ENCODE data around the gene THOP1. TPM values are rescaled to one million over a fixed set of nuclear protein-coding genes. Genes with fewer than 3 reads are reported as not detected.
"Not testable (repeated sequence)": the region's sequence is repeated elsewhere in the genome, so short reads cannot be mapped to it uniquely, and the experiment has no call there.

The THOP1 gene
- polyA plus RNA-seq, 2 donors = 56.5 to 77.4 TPM

- Histone ChIP-seq H3K27ac (ENCODE audit: low read depth in 2 of 2, low read length in 1 of 2) (no peak overlapping the region), H3K27me3 (ENCODE audit: control insufficient read depth in 1 of 2, insufficient read depth in 2 of 2, low read length in 2 of 2) (no peaks in the 10 kb centered on the region), H3K36me3 (ENCODE audit: control insufficient read depth in 2 of 2, insufficient read depth in 2 of 2, low read length in 1 of 2) (peaks cover 0 to 29% of the 10 kb centered on the region in 2 donors), H3K4me1 (ENCODE audit: control insufficient read depth in 2 of 2, insufficient read depth in 2 of 2, low read length in 1 of 2) (no peaks in the 10 kb centered on the region), H3K4me3 (ENCODE audit: low read depth in 1 of 2, low read length in 2 of 2) (no peak overlapping the region), H3K9me3 (ENCODE audit: control insufficient read depth in 2 of 2, insufficient read depth in 1 of 2, low read depth in 1 of 2, low read length in 1 of 2) (no peaks in the 10 kb centered on the region)
- WGBS, 2 donors = 93 to 95% methylated on average over 11 of the region's 11 CpGs
Observed at GRCh38 chr19:2814426-2814825, 29.1 kb downstream of the THOP1 start.

- Histone ChIP-seq H3K27ac (ENCODE audit: low read depth in 2 of 2, low read length in 1 of 2) (no peak overlapping the region), H3K4me1 (ENCODE audit: control insufficient read depth in 2 of 2, insufficient read depth in 2 of 2, low read length in 1 of 2) (peaks cover under 1 to 1% of the 10 kb centered on the region in 2 donors), H3K27me3 (ENCODE audit: control insufficient read depth in 1 of 2, insufficient read depth in 2 of 2, low read length in 2 of 2) (no peaks in the 10 kb centered on the region), H3K36me3 (ENCODE audit: control insufficient read depth in 2 of 2, insufficient read depth in 2 of 2, low read length in 1 of 2) (peaks cover 0 to 23% of the 10 kb centered on the region in 2 donors), H3K9me3 (ENCODE audit: control insufficient read depth in 2 of 2, insufficient read depth in 1 of 2, low read depth in 1 of 2, low read length in 1 of 2) (no peaks in the 10 kb centered on the region), H3K4me3 (ENCODE audit: low read depth in 1 of 2, low read length in 2 of 2) (no peak overlapping the region)
- 91 to 94% methylated on average over 13 of the region's 13 CpGs for WGBS, 2 donors
Observed at GRCh38 chr19:2815191-2815614, 29.9 kb downstream of the THOP1 start.

GRCh38 chr19:2815923-2816322 is 30.6 kb downstream of the THOP1 start:
- WGBS, 2 donors = 86 to 87% methylated on average over 15 of the region's 15 CpGs
- Histone ChIP-seq H3K27ac (ENCODE audit: low read depth in 2 of 2, low read length in 1 of 2) (no peak overlapping the region), H3K27me3 (ENCODE audit: control insufficient read depth in 1 of 2, insufficient read depth in 2 of 2, low read length in 2 of 2) (no peaks in the 10 kb centered on the region), H3K9me3 (ENCODE audit: control insufficient read depth in 2 of 2, insufficient read depth in 1 of 2, low read depth in 1 of 2, low read length in 1 of 2) (no peaks in the 10 kb centered on the region), H3K4me3 (ENCODE audit: low read depth in 1 of 2, low read length in 2 of 2) (no peak overlapping the region), H3K36me3 (ENCODE audit: control insufficient read depth in 2 of 2, insufficient read depth in 2 of 2, low read length in 1 of 2) (peaks cover 0 to 17% of the 10 kb centered on the region in 2 donors), H3K4me1 (ENCODE audit: control insufficient read depth in 2 of 2, insufficient read depth in 2 of 2, low read length in 1 of 2) (peaks cover 2 to 4% of the 10 kb centered on the region in 2 donors)

GRCh38 chr19:2816641-2817040 is 31.3 kb downstream of the THOP1 start:
- no peak overlapping the region for H3K27ac ChIP-seq (ENCODE audit: low read depth in 2 of 2, low read length in 1 of 2)
- WGBS, 2 donors = 89 to 92% methylated on average over 16 of the region's 16 CpGs
- no peaks in the 10 kb centered on the region for H3K27me3 ChIP-seq (ENCODE audit: control insufficient read depth in 1 of 2, insufficient read depth in 2 of 2, low read length in 2 of 2)
- H3K4me3 ChIP-seq (ENCODE audit: low read depth in 1 of 2, low read length in 2 of 2) = no peak overlapping the region
- peaks cover 0 to 10% of the 10 kb centered on the region in 2 donors for H3K36me3 ChIP-seq (ENCODE audit: control insufficient read depth in 2 of 2, insufficient read depth in 2 of 2, low read length in 1 of 2)
- peaks cover 2 to 4% of the 10 kb centered on the region in 2 donors for H3K4me1 ChIP-seq (ENCODE audit: control insufficient read depth in 2 of 2, insufficient read depth in 2 of 2, low read length in 1 of 2)
- H3K9me3 ChIP-seq (ENCODE audit: control insufficient read depth in 2 of 2, insufficient read depth in 1 of 2, low read depth in 1 of 2, low read length in 1 of 2) = no peaks in the 10 kb centered on the region

GRCh38 chr19:2817237-2817829 is 32.0 kb downstream of the THOP1 start:
- H3K9me3 ChIP-seq (ENCODE audit: control insufficient read depth in 2 of 2, insufficient read depth in 1 of 2, low read depth in 1 of 2, low read length in 1 of 2); H3K4me3 ChIP-seq (ENCODE audit: low read depth in 1 of 2, low read length in 2 of 2); H3K4me1 ChIP-seq (ENCODE audit: control insufficient read depth in 2 of 2, insufficient read depth in 2 of 2, low read length in 1 of 2); H3K36me3 ChIP-seq (ENCODE audit: control insufficient read depth in 2 of 2, insufficient read depth in 2 of 2, low read length in 1 of 2); H3K27me3 ChIP-seq (ENCODE audit: control insufficient read depth in 1 of 2, insufficient read depth in 2 of 2, low read length in 2 of 2): not testable (repeated sequence)
- peak overlapping the region in 1 of 2 donors; percentile 74 for H3K27ac ChIP-seq (ENCODE audit: low read depth in 2 of 2, low read length in 1 of 2)
- WGBS, 2 donors = 68 to 74% methylated on average over 22 of the region's 22 CpGs

GRCh38 chr19:2819540-2820111 is 34.3 kb downstream of the THOP1 start, which contains the start of gene ZNF554:
Gene ZNF554 (plus strand): TSS chr19:2819868. CDS start chr19:2820072, 204 bp downstream.
- peak within 1 kb of the TSS in 1 of 2 donors; percentile 34 for H3K27ac ChIP-seq (ENCODE audit: low read depth in 2 of 2, low read length in 1 of 2)
- H3K4me1 ChIP-seq (ENCODE audit: control insufficient read depth in 2 of 2, insufficient read depth in 2 of 2, low read length in 1 of 2) = peaks cover 2 to 4% of the 10 kb centered on the region in 2 donors
- H3K27me3 ChIP-seq (ENCODE audit: control insufficient read depth in 1 of 2, insufficient read depth in 2 of 2, low read length in 2 of 2) = no peaks in the 10 kb centered on the region
- H3K9me3 ChIP-seq (ENCODE audit: control insufficient read depth in 2 of 2, insufficient read depth in 1 of 2, low read depth in 1 of 2, low read length in 1 of 2) = no peaks in the 10 kb centered on the region
- H3K4me3 ChIP-seq (ENCODE audit: low read depth in 1 of 2, low read length in 2 of 2) = peak within 1 kb of the TSS; percentile 70 to 90
- H3K36me3 ChIP-seq (ENCODE audit: control insufficient read depth in 2 of 2, insufficient read depth in 2 of 2, low read length in 1 of 2) = peaks cover 0 to 3% of the 10 kb centered on the region in 2 donors
- WGBS, 2 donors = 0 to 1% methylated on average over 44 to 64 of the region's 64 CpGs

- H3K27me3 ChIP-seq (ENCODE audit: control insufficient read depth in 1 of 2, insufficient read depth in 2 of 2, low read length in 2 of 2) = no peaks in the 10 kb centered on the region
- peak overlapping the region in 1 of 2 donors; percentile 34 for H3K27ac ChIP-seq (ENCODE audit: low read depth in 2 of 2, low read length in 1 of 2)
- H3K4me3 ChIP-seq (ENCODE audit: low read depth in 1 of 2, low read length in 2 of 2) = peak overlapping the region; percentile 70 to 90
- no peaks in the 10 kb centered on the region for H3K9me3 ChIP-seq (ENCODE audit: control insufficient read depth in 2 of 2, insufficient read depth in 1 of 2, low read depth in 1 of 2, low read length in 1 of 2)
- H3K4me1 ChIP-seq (ENCODE audit: control insufficient read depth in 2 of 2, insufficient read depth in 2 of 2, low read length in 1 of 2) = peaks cover 2 to 4% of the 10 kb centered on the region in 2 donors
- WGBS, 2 donors = 2 to 3% methylated on average over 32 to 36 of the region's 36 CpGs
- H3K36me3 ChIP-seq (ENCODE audit: control insufficient read depth in 2 of 2, insufficient read depth in 2 of 2, low read length in 1 of 2) = peaks cover 0 to 3% of the 10 kb centered on the region in 2 donors
Observed at GRCh38 chr19:2820112-2820702, 34.9 kb downstream of the THOP1 start.

GRCh38 chr19:2822846-2823245 is 37.5 kb downstream of the THOP1 start:
- Histone ChIP-seq H3K4me3 (ENCODE audit: low read depth in 1 of 2, low read length in 2 of 2) (no peak overlapping the region), H3K27ac (ENCODE audit: low read depth in 2 of 2, low read length in 1 of 2) (no peak overlapping the region), H3K27me3 (ENCODE audit: control insufficient read depth in 1 of 2, insufficient read depth in 2 of 2, low read length in 2 of 2) (no peaks in the 10 kb centered on the region), H3K9me3 (ENCODE audit: control insufficient read depth in 2 of 2, insufficient read depth in 1 of 2, low read depth in 1 of 2, low read length in 1 of 2) (no peaks in the 10 kb centered on the region), H3K36me3 (ENCODE audit: control insufficient read depth in 2 of 2, insufficient read depth in 2 of 2, low read length in 1 of 2) (peaks cover 3 to 5% of the 10 kb centered on the region in 2 donors), H3K4me1 (ENCODE audit: control insufficient read depth in 2 of 2, insufficient read depth in 2 of 2, low read length in 1 of 2) (peaks cover 2 to 4% of the 10 kb centered on the region in 2 donors)
- WGBS, 2 donors = 94 to 96% methylated on average over 5 of the region's 5 CpGs

- H3K27ac ChIP-seq (ENCODE audit: low read depth in 2 of 2, low read length in 1 of 2) = no peak overlapping the region
- no peaks in the 10 kb centered on the region for H3K27me3 ChIP-seq (ENCODE audit: control insufficient read depth in 1 of 2, insufficient read depth in 2 of 2, low read length in 2 of 2)
- H3K4me1 ChIP-seq (ENCODE audit: control insufficient read depth in 2 of 2, insufficient read depth in 2 of 2, low read length in 1 of 2) = peaks cover 2 to 4% of the 10 kb centered on the region in 2 donors
- 78 to 84% methylated on average over 9 of the region's 9 CpGs for WGBS, 2 donors
- peaks cover 0 to 4% of the 10 kb centered on the region in 2 donors for H3K9me3 ChIP-seq (ENCODE audit: control insufficient read depth in 2 of 2, insufficient read depth in 1 of 2, low read depth in 1 of 2, low read length in 1 of 2)
- no peak overlapping the region for H3K4me3 ChIP-seq (ENCODE audit: low read depth in 1 of 2, low read length in 2 of 2)
- H3K36me3 ChIP-seq (ENCODE audit: control insufficient read depth in 2 of 2, insufficient read depth in 2 of 2, low read length in 1 of 2) = peaks cover 3 to 10% of the 10 kb centered on the region in 2 donors
Observed at GRCh38 chr19:2823646-2824045, 38.3 kb downstream of the THOP1 start.

All from esophagus (tissue), 2 donors.